Peyer's patch (tissue), 4 donors: Measurements from ENCODE around the gene SCAF11.

Experiments
- POLR2A ChIP-seq, 2 donors: fragments of 450-650 bp; IDR thresholded peaks; one replicate each; pipeline ENCODE4 v1.5.1; 2017; ENCODE audit warnings: antibody characterized with exemption in 2 of 2, mild to moderate bottlenecking in 2 of 2, moderate library complexity in 2 of 2
- TF ChIP-seq, protein P1 (sequence below), 6 experiments: fragments of 450-650 bp in 4 of 6; fragments of 200-600 bp in 2 of 6; sonication (generic) in 1 of 6; IDR thresholded peaks; one replicate each; pipeline ENCODE4 v1.5.1; 2017 to 2019; ENCODE audit warnings: antibody characterized with exemption in 6 of 6, mild to moderate bottlenecking in 3 of 6, moderate library complexity in 1 of 6

DNA sequence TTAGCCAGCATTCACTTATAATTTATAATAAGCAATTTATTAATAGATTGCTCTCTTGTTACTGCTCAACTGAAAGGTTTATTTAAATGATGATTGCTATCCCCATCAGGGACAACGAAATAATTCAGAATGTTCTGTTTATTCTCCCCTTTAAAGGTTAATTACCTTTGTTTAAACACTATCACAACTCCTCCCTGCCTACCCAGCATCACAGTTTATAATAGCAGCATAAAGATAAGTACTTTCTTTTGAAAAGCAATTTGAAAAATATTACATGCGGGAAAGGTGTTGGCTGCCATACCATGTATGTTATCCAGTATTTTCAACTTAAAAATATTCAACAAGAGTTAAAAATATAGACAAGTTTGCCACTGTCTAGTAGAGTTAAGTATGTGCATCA lies 30.6 kb downstream of the SCAF11 start:
- TF ChIP-seq, protein P1, sequence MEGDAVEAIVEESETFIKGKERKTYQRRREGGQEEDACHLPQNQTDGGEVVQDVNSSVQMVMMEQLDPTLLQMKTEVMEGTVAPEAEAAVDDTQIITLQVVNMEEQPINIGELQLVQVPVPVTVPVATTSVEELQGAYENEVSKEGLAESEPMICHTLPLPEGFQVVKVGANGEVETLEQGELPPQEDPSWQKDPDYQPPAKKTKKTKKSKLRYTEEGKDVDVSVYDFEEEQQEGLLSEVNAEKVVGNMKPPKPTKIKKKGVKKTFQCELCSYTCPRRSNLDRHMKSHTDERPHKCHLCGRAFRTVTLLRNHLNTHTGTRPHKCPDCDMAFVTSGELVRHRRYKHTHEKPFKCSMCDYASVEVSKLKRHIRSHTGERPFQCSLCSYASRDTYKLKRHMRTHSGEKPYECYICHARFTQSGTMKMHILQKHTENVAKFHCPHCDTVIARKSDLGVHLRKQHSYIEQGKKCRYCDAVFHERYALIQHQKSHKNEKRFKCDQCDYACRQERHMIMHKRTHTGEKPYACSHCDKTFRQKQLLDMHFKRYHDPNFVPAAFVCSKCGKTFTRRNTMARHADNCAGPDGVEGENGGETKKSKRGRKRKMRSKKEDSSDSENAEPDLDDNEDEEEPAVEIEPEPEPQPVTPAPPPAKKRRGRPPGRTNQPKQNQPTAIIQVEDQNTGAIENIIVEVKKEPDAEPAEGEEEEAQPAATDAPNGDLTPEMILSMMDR (IDR thresholded peaks at IDR 0.05): no peak
- no peak for TF ChIP-seq POLR2A (IDR thresholded peaks at IDR 0.05)
